ENCODE measurements around the gene FOSL2.

Gene FOSL2

DNA sequence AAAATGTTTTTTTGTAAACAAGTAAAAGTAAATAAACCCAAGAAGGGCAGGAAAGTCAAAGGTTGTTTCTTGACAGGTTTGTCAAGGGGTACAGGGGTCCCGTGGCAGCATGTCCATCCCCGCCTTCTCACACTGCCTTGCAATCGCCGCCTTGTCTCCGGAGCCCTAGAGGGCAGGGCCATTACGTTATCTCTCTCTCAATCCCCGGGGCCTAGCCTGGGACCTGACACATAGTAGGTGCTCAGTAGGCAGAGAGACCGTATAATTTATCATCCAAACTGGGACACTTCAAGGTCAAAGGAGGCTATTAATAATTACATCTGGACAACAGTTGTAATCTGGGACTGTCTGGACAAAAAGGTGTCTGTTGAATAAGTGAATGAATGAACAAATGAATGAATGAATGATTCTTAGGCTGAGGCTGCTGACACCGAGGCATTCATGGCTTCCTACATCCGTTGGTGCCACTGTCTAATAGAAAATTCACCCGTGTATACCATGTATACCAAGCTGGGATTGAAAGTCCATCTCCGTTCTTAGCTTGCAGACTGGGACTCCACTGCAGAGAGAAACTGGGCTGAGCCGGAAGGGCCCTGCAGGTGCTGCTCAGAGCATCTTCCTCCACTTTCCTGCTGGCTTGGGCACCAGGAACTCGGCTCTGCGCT is 58.4 kb downstream of the FOSL2 start:
- TF ChIP-seq, protein P1, sequence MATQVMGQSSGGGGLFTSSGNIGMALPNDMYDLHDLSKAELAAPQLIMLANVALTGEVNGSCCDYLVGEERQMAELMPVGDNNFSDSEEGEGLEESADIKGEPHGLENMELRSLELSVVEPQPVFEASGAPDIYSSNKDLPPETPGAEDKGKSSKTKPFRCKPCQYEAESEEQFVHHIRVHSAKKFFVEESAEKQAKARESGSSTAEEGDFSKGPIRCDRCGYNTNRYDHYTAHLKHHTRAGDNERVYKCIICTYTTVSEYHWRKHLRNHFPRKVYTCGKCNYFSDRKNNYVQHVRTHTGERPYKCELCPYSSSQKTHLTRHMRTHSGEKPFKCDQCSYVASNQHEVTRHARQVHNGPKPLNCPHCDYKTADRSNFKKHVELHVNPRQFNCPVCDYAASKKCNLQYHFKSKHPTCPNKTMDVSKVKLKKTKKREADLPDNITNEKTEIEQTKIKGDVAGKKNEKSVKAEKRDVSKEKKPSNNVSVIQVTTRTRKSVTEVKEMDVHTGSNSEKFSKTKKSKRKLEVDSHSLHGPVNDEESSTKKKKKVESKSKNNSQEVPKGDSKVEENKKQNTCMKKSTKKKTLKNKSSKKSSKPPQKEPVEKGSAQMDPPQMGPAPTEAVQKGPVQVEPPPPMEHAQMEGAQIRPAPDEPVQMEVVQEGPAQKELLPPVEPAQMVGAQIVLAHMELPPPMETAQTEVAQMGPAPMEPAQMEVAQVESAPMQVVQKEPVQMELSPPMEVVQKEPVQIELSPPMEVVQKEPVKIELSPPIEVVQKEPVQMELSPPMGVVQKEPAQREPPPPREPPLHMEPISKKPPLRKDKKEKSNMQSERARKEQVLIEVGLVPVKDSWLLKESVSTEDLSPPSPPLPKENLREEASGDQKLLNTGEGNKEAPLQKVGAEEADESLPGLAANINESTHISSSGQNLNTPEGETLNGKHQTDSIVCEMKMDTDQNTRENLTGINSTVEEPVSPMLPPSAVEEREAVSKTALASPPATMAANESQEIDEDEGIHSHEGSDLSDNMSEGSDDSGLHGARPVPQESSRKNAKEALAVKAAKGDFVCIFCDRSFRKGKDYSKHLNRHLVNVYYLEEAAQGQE (IDR thresholded peaks at IDR 0.05; ENCODE audit: low read depth): no peak
- TF ChIP-seq YY1 (IDR thresholded peaks at IDR 0.05; ENCODE audit: low read depth) (no peak), TCF12 (IDR thresholded peaks at IDR 0.05; ENCODE audit: low read depth) (no peak), EGR1 (IDR thresholded peaks at IDR 0.05) (no peak), CEBPB (IDR thresholded peaks at IDR 0.05) (no peak), FOXM1 (IDR thresholded peaks at IDR 0.05; ENCODE audit: borderline replicate concordance, low read depth) (no peak), TEAD4 (IDR thresholded peaks at IDR 0.05) (no peak), TAF1 (IDR thresholded peaks at IDR 0.05; ENCODE audit: low read depth) (no peak), EP300 (IDR thresholded peaks at IDR 0.05; ENCODE audit: borderline replicate concordance) (no peak), ZBTB7A (IDR thresholded peaks at IDR 0.05; ENCODE audit: low read depth) (no peak), MAX (IDR thresholded peaks at IDR 0.05) (no peak), RAD21 (IDR thresholded peaks at IDR 0.05; ENCODE audit: low read depth) (no peak)

DNA sequence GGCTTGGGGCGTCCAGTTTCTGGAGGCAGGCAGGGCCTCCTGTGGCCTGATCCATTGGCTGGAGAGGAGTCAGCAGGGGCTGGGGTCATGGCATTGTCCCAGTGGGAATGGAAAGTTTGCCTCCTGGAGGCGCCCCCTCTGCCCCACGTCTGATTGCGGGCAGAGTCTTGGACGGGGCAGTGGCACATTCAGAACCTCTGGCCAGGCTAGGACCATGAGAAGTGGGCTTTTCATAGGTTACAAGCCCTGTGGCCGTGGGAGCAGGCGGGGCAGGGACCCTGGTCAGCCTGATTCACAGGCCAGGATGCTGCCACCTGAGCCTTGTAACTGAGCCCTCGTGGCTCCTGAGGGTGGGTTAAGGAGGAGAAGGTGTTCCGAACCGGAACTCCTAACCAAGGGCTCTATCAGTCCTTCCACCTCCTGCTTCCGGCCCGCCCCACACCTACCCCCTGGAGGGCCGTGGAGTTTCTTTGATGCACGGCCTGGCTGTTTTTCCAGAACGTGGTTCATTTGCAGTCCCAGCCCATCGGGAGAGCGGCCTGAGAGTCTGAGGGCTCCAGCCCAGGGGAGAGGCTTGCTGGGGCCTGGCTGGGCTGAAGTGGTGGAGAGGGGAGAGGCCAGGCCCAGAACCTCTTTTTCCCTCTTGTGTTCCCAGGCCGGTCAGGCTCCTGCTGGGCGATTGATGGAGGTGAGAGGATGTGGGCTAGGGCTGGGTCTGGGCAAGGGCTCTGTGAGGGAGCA is 59.3 kb downstream of the FOSL2 start:
- TF ChIP-seq USF1 (IDR thresholded peaks at IDR 0.05): no peak
- no peak for TF ChIP-seq FOXM1 (IDR thresholded peaks at IDR 0.05; ENCODE audit: borderline replicate concordance, low read depth)
- no peak for TF ChIP-seq TAF1 (IDR thresholded peaks at IDR 0.05; ENCODE audit: low read depth)
- no peak for TF ChIP-seq YY1 (IDR thresholded peaks at IDR 0.05; ENCODE audit: low read depth)
- no peak for TF ChIP-seq CREB1 (IDR thresholded peaks at IDR 0.05; ENCODE audit: low read depth)
- TF ChIP-seq CEBPB (IDR thresholded peaks at IDR 0.05): no peak
- no peak for TF ChIP-seq TCF12 (IDR thresholded peaks at IDR 0.05; ENCODE audit: low read depth)
- TF ChIP-seq, protein P1 (IDR thresholded peaks at IDR 0.05; ENCODE audit: low read depth): no peak
- TF ChIP-seq ZBTB7A (IDR thresholded peaks at IDR 0.05; ENCODE audit: low read depth): no peak

GRCh38 chr2:28452534-28453081 is 60.0 kb downstream of the FOSL2 start:
- TF ChIP-seq RAD21 (IDR thresholded peaks at IDR 0.05; ENCODE audit: low read depth): peak; percentile 98
- TF ChIP-seq EGR1 (IDR thresholded peaks at IDR 0.05): no peak

- TF ChIP-seq FOXM1 (IDR thresholded peaks at IDR 0.05; ENCODE audit: borderline replicate concordance, low read depth) (no peak), RAD21 (IDR thresholded peaks at IDR 0.05; ENCODE audit: low read depth) (no peak), CREB1 (IDR thresholded peaks at IDR 0.05; ENCODE audit: low read depth) (no peak), TCF12 (IDR thresholded peaks at IDR 0.05; ENCODE audit: low read depth) (no peak), YY1 (IDR thresholded peaks at IDR 0.05; ENCODE audit: low read depth) (no peak), EGR1 (IDR thresholded peaks at IDR 0.05) (no peak), USF1 (IDR thresholded peaks at IDR 0.05) (no peak), NFIC (IDR thresholded peaks at IDR 0.05) (no peak), CEBPB (IDR thresholded peaks at IDR 0.05) (no peak), ZBTB7A (IDR thresholded peaks at IDR 0.05; ENCODE audit: low read depth) (no peak), EP300 (IDR thresholded peaks at IDR 0.05; ENCODE audit: borderline replicate concordance) (no peak), MAX (IDR thresholded peaks at IDR 0.05) (no peak), TAF1 (IDR thresholded peaks at IDR 0.05; ENCODE audit: low read depth) (no peak), TEAD4 (IDR thresholded peaks at IDR 0.05) (no peak)
- TF ChIP-seq, protein P1 (IDR thresholded peaks at IDR 0.05; ENCODE audit: low read depth): no peak
These were observed 60.7 kb downstream of the FOSL2 start for GRCh38 chr2:28453396-28453795.
